Kidney glomerular epithelial cell (primary cell): Measurements from ENCODE around the gene DLGAP4.
"Not testable (repeated sequence)": the region's sequence is repeated elsewhere in the genome, so short reads cannot be mapped to it uniquely, and the experiment has no call there.

ENCODE experiments used
- DNase-seq: peaks from one replicate; lab custom pipeline; 2025; lab: John Stamatoyannopoulos, UW

Gene DLGAP4

DNA sequence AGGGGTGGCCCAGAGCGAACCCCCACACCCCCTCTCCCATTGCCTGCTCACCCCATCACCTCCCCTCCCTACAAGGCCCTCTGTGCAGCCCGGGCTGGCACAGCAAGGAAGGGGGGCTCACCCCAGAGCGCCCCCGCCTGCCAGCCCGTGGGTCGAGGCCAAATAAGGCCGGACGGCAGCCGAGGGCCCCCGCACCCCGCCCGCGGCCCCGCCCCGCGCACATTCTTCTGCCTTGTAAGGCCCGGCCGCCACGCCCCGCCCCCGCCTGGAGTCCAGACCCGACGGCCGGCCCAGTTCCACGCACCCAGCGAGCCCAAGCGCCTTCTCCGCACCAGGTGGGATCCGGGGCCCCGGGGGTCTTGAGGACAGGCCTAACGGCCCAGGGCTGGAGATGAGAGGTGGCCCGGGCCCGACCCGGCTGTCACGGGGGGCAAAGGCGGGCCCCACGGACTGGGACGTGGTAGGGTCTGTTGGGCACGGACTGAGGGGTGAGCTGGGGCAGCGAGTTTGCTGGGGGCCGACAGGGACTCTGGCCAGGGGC, 235.2 kb downstream of the DLGAP4 start, which contains the start of gene MYL9:
Gene MYL9, plus strand, starts transcription at position 293 of the 541 bp plus-strand sequence. CDS start 3,366 bp downstream, outside the sequence.
- peak; percentile 64 for DNase-seq

- peak; percentile 41 for DNase-seq
These were observed 235.8 kb downstream of the DLGAP4 start for GRCh38 chr20:36541768-36542488.

DNA sequence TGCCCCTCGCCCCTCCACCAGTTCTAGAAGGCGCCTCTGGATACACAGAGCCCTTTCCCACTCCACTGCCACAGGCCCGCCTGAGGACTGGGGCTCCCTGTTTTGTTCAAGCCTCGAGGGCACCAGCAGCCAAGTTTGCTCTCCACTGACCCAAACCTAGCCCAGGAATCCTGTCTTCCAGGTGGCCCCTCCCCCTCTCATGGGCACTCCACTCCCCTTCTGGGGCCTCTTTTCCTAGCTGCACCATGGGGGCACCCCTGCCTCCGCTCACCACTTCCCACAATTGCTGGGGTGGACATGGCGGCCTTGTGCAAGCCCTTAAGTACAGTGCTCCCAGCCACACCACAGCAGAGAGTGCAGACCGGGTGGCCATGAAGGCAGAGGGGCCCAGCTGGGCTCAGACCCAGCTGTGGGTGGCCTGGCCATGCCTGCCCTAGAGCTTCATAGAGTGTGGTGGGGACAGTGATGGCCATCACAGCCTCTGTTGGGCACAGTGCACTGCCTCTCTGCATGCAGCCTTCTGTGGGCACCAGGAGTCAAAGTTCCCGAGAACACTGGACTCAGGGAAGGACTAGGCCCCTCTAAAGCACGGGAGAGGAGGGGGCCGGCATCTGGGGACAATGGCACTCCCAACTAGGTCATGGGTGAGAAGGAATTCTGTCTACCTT, 236.5 kb downstream of the DLGAP4 start:
- no peak for DNase-seq

DNA sequence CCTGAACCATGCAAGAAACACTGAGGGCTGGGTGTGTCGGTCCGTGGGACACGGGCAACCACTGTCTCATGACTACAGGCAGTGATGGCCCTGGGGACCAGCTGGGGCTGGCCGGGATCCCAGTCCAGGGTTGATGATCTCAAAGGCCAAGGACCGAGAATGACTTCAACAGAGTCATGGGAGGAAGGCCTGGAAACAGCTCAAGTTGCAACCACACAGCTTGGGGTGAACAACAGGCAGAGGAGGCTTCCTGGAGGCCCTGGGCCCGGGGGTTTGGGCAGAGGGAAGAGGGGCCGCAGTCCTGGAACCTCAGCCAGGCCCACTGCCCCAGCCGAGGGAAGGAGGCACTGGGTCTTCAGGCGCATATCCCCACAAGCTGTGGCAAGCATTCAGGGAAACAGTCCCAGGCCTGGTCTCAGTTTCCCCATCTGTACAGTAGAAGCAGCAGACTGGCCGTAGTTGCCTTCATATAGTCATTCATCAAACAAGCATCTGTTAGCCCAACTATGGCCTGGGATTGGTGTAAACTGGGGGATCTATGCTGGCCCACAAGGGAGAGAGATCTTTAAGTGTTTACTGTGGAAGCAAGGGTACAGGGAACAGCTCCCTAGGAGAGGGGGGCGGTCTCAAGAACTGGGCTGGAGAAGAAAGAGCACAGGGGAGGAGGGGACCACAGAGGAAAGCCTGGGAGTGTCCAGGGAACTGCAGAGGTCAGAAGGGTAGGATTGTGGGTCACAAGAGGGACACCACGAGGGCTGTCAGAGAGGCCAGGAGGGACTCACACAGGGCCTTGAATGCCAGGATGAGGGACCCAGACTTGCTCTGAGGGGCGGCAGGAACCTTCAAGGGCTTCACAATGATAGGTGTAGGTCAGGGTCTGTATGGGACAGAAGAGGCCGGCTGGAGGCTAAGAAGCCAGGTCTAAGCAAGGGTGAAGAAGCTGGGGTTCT, 237.3 kb downstream of the DLGAP4 start:
- DNase-seq, result no peak

DNA sequence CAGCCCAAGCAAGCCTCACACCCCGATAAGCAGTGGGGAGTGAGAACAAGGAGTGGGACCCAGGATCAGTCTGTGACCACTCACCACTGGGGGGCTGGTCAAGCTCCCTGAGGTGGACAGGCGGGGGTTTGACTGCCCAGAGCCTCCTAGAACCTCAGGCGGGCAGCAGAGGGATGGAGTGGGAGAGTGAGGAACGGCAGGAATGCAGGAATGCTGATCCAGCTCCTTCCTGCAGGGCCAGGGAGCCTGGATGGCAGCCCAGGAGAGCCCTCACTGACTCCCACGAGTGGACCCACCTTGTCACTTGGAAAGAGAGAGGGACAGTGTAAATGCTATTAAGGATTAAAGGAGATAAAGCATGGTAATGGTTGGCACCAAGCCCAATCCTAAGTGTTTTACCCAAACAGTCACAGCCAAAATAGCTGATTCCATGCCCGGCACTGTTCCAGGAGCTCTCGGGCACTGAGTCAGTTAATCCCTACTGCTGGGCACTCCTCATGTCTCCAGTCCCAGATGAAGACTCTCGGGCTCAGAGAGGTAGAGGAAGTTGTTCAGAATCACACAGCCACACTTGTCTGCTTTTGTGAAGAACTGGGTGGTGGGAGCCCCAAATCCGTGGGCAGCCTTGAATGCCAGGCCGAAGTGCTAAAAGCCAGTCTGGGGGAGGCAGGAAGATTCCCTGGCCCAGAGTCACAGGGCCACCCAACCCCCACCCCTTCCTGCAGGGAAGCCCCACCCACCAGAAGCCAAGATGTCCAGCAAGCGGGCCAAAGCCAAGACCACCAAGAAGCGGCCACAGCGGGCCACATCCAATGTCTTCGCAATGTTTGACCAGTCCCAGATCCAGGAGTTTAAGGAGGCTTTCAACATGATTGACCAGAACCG, 238.2 kb downstream of the DLGAP4 start:
- peak; percentile 43 for DNase-seq

DNA sequence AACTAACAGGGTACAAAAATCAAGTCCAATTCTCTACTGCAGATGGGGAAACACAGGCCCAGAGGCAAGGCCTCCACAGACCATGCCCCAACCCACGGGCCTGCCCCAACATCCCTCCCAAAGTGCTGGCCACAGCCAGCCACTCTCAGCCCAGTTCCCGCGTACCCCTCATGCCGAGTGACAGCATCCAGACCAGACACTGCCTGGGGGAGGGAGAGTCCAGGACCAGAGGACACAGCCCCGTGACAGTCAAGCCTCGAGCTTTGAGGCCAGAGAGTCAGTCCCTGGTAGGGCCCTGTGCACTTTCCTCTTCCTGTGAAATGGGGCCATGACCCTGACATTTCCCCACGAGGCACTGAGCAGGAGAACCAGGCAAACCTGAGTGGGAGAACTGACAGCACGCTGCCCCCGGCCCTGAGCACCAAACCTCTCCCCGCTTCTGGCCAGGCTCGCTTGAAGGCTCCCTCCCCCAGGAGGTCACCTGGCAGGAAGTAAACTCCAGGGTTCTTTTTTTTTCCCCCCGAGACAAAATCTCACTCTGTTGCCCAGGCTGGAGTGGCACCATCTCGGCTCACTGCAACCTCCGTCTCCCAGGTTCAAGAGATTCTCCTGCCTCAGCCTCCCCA, 240.1 kb downstream of the DLGAP4 start:
- DNase-seq, result no peak

- no peak for DNase-seq
These were observed 241.3 kb downstream of the DLGAP4 start for GRCh38 chr20:36547186-36548005.

DNA sequence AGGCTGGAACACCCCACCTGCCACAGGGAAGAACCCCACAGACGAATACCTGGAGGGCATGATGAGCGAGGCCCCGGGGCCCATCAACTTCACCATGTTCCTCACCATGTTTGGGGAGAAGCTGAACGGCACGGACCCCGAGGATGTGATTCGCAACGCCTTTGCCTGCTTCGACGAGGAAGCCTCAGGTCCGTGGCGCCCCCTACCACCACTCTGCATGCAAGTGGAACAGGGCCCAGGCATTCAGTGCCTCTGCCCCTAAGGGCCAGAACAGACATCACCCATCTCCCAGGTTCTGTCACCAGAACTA, 241.8 kb downstream of the DLGAP4 start:
- DNase-seq, result no peak

GRCh38 chr20:36548704-36549627, 242.8 kb downstream of the DLGAP4 start:
- no peak for DNase-seq

DNA sequence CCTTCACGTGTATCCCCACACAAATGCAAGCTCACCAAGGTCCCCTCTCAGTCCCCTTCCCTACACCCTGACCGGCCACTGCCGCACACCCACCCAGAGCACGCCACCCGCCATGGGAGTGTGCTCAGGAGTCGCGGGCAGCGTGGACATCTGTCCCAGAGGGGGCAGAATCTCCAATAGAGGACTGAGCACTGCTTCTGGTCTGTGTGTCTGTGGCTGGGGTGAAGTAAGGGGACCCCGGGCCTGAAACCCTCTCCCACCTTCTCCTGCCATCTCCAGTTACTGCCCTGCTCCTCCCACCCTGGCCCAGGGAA, 243.4 kb downstream of the DLGAP4 start:
- no peak for DNase-seq

- DNase-seq, result no peak
These were observed 244.0 kb downstream of the DLGAP4 start for GRCh38 chr20:36549942-36550789.

GRCh38 chr20:36550790-36551299, 244.7 kb downstream of the DLGAP4 start:
- DNase-seq, result peak; percentile 50

GRCh38 chr20:36555248-36555647, 249.1 kb downstream of the DLGAP4 start:
- DNase-seq, result no peak

DNA sequence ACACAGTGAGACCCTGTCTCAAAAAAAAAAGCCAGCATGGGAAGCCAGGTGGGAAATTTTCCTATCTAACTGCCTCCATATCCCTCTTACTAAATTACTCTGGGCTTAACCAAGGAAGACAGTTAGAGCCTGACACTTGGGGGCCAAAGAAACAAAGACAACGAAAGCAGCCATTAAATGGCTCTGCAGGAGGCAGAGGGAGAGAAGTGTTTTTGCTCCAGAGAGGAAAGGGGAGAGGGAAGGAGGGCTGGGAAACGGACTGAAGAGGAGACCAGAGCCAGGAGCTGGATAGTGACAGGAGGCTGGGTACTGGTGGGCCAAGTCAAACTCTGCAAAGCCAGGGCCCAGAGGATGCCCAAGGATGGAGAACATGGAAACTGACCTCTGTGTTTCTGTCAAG, 256.6 kb downstream of the DLGAP4 start:
- DNase-seq, result no peak

GRCh38 chr20:36563374-36563773, 257.2 kb downstream of the DLGAP4 start:
- DNase-seq, result no peak

GRCh38 chr20:36564078-36564725, 258.1 kb downstream of the DLGAP4 start:
- DNase-seq, result not testable (repeated sequence)

DNA sequence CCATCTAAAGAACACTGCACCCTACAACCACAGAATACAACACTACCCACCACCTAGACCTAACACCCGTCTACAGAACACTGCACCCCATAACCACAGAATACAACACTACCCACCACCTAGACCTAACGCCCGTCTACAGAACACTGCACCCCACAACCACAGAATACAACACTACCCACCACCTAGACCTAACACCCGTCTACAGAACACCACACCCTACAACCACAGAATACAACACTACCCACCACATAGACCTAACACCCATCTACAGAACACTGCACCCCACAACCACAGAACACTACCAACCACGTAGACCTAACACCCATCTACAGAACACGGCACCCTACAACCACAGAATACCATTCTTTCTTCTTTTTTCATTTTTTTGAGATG, 258.6 kb downstream of the DLGAP4 start:
- not testable (repeated sequence) for DNase-seq
